ENCODE data around the gene TGFBR2. TPM values are rescaled to one million over a fixed set of nuclear protein-coding genes. Genes with fewer than 3 reads are reported as not detected.

Gene TGFBR2
- polyA plus RNA-seq (2014; cell fraction: cytosol; rRNA removed), result 0.49 and 0.83 TPM in 2 replicates
- 0.53 and 1.6 TPM in 2 replicates for polyA plus RNA-seq (2014; cell fraction: nucleus; rRNA removed)

DNA sequence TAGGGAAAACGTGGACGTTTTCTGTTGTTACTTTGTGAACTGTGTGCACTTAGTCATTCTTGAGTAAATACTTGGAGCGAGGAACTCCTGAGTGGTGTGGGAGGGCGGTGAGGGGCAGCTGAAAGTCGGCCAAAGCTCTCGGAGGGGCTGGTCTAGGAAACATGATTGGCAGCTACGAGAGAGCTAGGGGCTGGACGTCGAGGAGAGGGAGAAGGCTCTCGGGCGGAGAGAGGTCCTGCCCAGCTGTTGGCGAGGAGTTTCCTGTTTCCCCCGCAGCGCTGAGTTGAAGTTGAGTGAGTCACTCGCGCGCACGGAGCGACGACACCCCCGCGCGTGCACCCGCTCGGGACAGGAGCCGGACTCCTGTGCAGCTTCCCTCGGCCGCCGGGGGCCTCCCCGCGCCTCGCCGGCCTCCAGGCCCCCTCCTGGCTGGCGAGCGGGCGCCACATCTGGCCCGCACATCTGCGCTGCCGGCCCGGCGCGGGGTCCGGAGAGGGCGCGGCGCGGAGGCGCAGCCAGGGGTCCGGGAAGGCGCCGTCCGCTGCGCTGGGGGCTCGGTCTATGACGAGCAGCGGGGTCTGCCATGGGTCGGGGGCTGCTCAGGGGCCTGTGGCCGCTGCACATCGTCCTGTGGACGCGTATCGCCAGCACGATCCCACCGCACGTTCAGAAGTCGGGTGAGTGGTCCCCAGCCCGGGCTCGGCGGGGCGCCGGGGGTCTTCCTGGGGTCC lies at the start of gene TGFBR2:
Gene TGFBR2, plus strand, starts transcription at position 301 of the 731 bp plus-strand sequence. Its CDS starts 283 bp downstream, at position 584.
- DNase-seq (ENCODE audit: low spot score), result peak; percentile 58

DNA sequence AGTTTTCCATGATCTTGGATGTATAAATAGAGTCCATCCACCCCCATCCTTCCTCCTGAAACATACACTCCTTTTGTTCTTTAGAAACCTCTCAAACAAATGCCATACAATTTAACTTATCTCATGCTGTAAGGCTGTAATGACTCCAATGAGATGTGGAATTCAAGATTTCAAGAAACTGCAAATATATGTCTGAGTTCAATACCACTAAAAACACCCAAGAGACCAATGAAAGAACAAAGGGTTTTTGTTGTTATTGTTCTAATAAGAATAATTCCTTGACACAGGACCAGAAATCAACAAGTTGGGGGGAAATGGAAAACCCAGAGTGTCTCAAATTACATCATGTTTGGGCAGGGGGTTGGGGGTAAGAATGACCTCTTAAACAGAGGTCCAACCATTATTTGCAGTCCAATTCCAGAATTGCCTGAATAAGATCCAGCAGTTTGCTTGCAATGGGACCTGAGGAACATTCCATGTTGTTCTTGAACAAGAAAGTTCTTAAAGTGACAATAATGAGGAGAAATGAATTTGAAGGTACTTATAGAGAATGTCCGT lies 48.6 kb upstream of the TGFBR2 start:
- no peak for DNase-seq (ENCODE audit: low spot score)

DNA sequence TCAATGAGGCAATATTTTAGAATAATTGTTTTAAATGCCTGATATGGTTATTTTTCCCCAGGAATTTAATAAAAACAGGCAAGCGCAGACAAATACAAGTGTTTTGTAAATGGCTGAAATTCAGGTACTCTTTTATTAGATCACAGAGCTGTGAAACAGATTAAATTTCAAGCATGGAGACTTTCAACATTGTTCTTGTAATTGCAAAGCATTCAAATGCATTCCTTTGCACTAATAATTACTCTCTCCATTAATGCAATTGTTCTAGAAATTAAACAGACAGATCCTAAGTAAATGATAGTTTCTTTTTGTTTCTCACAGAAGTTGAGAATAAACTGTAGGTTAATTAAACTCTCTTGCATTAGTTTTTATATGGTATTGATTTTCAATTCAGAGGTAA lies 42.4 kb upstream of the TGFBR2 start:
- DNase-seq (ENCODE audit: low spot score), result no peak

- no peak for DNase-seq (ENCODE audit: low spot score)
These were observed 39.2 kb upstream of the TGFBR2 start for GRCh38 chr3:30567139-30567753.

- no peak for DNase-seq (ENCODE audit: low spot score)
These were observed 29.5 kb upstream of the TGFBR2 start for GRCh38 chr3:30576946-30577345.

GRCh38 chr3:30577788-30578187 lies 28.6 kb upstream of the TGFBR2 start:
- no peak for DNase-seq (ENCODE audit: low spot score)

GRCh38 chr3:30578479-30578878 lies 27.9 kb upstream of the TGFBR2 start:
- DNase-seq (ENCODE audit: low spot score), result no peak

GRCh38 chr3:30578986-30579579 lies 27.3 kb upstream of the TGFBR2 start:
- DNase-seq (ENCODE audit: low spot score), result no peak

- no peak for DNase-seq (ENCODE audit: low spot score)
These were observed 25.3 kb upstream of the TGFBR2 start for GRCh38 chr3:30581067-30581585.

GRCh38 chr3:30581982-30582381 lies 24.4 kb upstream of the TGFBR2 start:
- no peak for DNase-seq (ENCODE audit: low spot score)

DNA sequence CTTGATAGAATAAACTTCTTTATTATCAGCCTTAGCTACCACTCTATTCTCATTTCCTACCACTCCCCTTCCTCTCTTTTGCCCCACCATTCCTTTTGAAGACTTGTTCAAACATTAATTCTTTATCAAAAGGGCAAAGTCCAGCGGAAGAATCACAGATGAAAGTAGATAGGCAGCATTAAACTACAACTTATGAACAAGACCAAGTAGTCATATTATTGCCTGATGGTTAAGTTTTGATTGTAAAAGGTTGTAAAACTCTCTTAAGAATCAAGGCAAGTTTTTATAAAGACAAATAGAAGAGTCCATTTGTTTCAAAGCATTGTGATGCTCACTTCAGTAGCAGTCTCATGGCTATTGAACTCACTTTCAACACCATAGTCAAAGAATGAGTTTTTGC lies 22.4 kb upstream of the TGFBR2 start:
- no peak for DNase-seq (ENCODE audit: low spot score)

GRCh38 chr3:30585654-30586053 lies 20.7 kb upstream of the TGFBR2 start:
- DNase-seq (ENCODE audit: low spot score), result peak; percentile 31

GRCh38 chr3:30586096-30586805 lies 20.1 kb upstream of the TGFBR2 start:
- no peak for DNase-seq (ENCODE audit: low spot score)

- DNase-seq (ENCODE audit: low spot score), result no peak
These were observed 19.5 kb upstream of the TGFBR2 start for GRCh38 chr3:30586806-30587486.

DNA sequence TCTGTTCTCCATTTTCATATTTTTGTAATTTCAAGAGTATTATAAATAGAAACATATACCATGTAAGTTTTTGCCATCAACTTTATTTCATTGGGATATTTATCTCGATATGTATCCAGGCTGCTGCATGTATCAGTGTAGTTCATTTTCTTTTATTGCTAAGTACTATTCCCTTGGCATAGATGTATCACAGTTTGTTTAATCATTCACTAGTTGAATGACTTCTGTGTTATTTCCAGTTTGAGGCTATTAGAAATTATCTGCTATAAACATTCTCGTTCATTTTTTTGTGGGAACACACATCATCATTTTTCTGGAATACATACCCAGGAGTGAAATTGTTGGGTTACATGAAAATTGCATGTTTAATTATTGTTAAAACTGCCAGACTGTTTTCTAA lies 18.5 kb upstream of the TGFBR2 start:
- no peak for DNase-seq (ENCODE audit: low spot score)

- no peak for DNase-seq (ENCODE audit: low spot score)
These were observed 10.2 kb upstream of the TGFBR2 start for GRCh38 chr3:30596152-30596551.

- DNase-seq (ENCODE audit: low spot score), result no peak
These were observed 9.2 kb upstream of the TGFBR2 start for GRCh38 chr3:30597131-30597768.

- no peak for DNase-seq (ENCODE audit: low spot score)
These were observed 8.6 kb upstream of the TGFBR2 start for GRCh38 chr3:30597769-30598134.

DNA sequence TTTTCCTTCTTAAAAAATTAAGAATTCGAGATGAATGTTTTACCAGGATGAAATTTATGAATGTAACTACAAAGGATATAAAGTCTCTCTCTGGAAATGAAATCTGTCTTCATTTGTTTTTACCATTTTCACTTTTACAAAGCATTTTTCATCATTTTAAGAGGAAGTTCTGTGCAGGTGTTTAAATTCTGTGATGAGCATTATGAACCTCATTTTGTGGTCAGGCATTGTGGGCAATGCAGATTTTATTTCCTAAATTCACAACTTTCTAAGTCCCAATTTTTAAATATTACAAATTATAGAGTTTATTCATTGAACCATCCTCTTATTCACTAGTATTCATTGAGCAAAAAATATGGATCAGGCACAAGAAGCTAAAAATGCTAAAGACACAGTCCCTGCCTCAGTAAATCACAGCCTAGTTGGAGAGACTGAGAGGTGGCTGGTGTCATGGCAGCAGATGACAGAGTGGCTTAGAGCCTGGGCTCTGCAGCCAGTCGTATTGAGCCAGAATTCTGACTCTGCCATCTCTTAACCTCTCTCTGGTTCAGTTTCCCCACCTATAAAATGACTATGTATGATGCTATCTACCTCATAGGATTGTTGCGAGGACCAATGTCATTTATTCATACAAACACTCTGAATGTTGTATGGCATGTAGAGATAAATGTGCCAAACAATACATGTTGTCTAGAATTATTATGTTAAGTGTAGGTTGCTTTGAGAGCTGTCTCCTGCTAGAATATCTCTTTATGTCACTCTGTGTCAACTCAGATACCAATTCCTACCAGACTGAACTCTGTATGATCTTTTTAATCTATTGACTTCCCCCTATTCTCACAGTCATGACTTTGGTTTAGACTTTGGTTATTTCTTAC lies 7.5 kb upstream of the TGFBR2 start:
- no peak for DNase-seq (ENCODE audit: low spot score)

DNA sequence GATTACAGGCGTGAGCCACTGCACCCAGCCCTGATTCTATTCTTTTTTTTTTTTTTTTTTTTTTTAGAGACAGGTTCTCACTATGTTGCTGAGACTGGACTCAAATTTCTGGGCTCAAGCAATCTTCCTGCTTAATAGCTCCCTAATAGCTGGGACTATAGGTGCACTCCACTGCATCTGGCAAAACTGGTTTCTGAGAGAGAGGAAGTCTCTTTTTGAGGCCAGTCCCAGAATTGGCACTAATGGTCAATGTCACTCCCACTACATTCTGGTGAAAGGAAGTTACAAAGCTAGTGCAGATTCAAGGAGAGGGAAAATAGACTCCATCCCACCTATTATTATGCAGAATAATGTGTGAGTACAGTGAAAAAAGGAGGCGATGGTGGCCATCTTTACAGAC lies 5.8 kb upstream of the TGFBR2 start:
- DNase-seq (ENCODE audit: low spot score), result no peak

Data from SK-N-DZ (cell line).